GM19452 (cell line): Measurements from ENCODE around the gene DOP1B.
A peak's percentile ranks its signal among the peaks of the same experiment; 100 is the strongest.
"Not testable (repeated sequence)": the region's sequence is repeated elsewhere in the genome, so short reads cannot be mapped to it uniquely, and the experiment has no call there.

Source experiments
- ATAC-seq: cut with Tn5 transposase; IDR thresholded peaks from one replicate; pipeline ENCODE4 v1.9.1; 2021; ENCODE audit not compliant: unreplicated experiment

Gene DOP1B

GRCh38 chr21:36156815-36157670 is at the start of gene DOP1B:
TSS of gene DOP1B (plus strand) at chr21:36156824. CDS start at chr21:36164734, 7,910 bp downstream.
- ATAC-seq, result peak; percentile 21

- ATAC-seq, result no peak
Observed at GRCh38 chr21:36109868-36110267, 46.8 kb upstream of the DOP1B start.

GRCh38 chr21:36111238-36111637 is 45.4 kb upstream of the DOP1B start:
- no peak for ATAC-seq

GRCh38 chr21:36113647-36114428 is 42.8 kb upstream of the DOP1B start:
- no peak for ATAC-seq

GRCh38 chr21:36115138-36115730 is 41.4 kb upstream of the DOP1B start:
- no peak for ATAC-seq

GRCh38 chr21:36117286-36117741 is 39.3 kb upstream of the DOP1B start:
- no peak for ATAC-seq

GRCh38 chr21:36120304-36120888 is 36.2 kb upstream of the DOP1B start:
- no peak for ATAC-seq

GRCh38 chr21:36122977-36123376 is 33.6 kb upstream of the DOP1B start:
- ATAC-seq, result no peak

GRCh38 chr21:36124395-36124794 is 32.2 kb upstream of the DOP1B start:
- ATAC-seq, result no peak

GRCh38 chr21:36125512-36126207 is 31.0 kb upstream of the DOP1B start:
- no peak for ATAC-seq

- ATAC-seq, result no peak
Observed at GRCh38 chr21:36126208-36126565, 30.4 kb upstream of the DOP1B start.

- no peak for ATAC-seq
Observed at GRCh38 chr21:36126621-36127110, 30.0 kb upstream of the DOP1B start.

- ATAC-seq, result no peak
Observed at GRCh38 chr21:36127250-36127904, 29.2 kb upstream of the DOP1B start.

- no peak for ATAC-seq
Observed at GRCh38 chr21:36127977-36128376, 28.6 kb upstream of the DOP1B start.

- ATAC-seq, result no peak
Observed at GRCh38 chr21:36129219-36129618, 27.4 kb upstream of the DOP1B start.

- ATAC-seq, result not testable (repeated sequence)
Observed at GRCh38 chr21:36130414-36130762, 26.2 kb upstream of the DOP1B start.

- not testable (repeated sequence) for ATAC-seq
Observed at GRCh38 chr21:36130839-36131238, 25.8 kb upstream of the DOP1B start.

- no peak for ATAC-seq
Observed at GRCh38 chr21:36132696-36133095, 23.9 kb upstream of the DOP1B start.

- ATAC-seq, result no peak
Observed at GRCh38 chr21:36134803-36135390, 21.7 kb upstream of the DOP1B start, which contains the start of gene CBR3. TSS of gene CBR3 (plus strand) at chr21:36135079. CDS start at chr21:36135193, 114 bp downstream.
